Spleen (tissue), 11 donors: ENCODE measurements around the gene PRMT2. TPM values are rescaled to one million over a fixed set of nuclear protein-coding genes. Genes with fewer than 3 reads are reported as not detected.

Experiments
- DNase-seq: peaks from one replicate; pipeline ENCODE4 v3.0.0-alpha.2; 2020
- H3K27ac ChIP-seq, 8 donors: fragments of 200-600 bp; sonication (generic) in 7 of 8; 1 replicate in 4 of 8; 2 replicates in 4 of 8; pipeline versions ENCODE4 v1.5.0 to v1.8.0; 2016 to 2021; ENCODE audit warnings: inconsistent platforms in 4 of 8, mild to moderate bottlenecking in 4 of 8, moderate library complexity in 1 of 8
- H3K27me3 ChIP-seq, 7 donors: fragments of 200-600 bp; sonication (generic) in 6 of 7; replicated peaks in 1 of 7; 1 replicate in 4 of 7; 2 replicates in 3 of 7; pipeline versions ENCODE4 v1.5.0 to v1.8.0; 2016 to 2021; ENCODE audit warnings: inconsistent platforms in 3 of 7, mild to moderate bottlenecking in 1 of 7
- H3K36me3 ChIP-seq, 6 donors: fragments of 200-600 bp; sonication (generic) in 5 of 6; 1 replicate in 4 of 6; 2 replicates in 2 of 6; pipeline versions ENCODE4 v1.5.0 to v1.8.0; 2016 to 2021; ENCODE audit warnings: inconsistent platforms in 2 of 6
- H3K4me1 ChIP-seq, 6 donors: fragments of 200-600 bp; sonication (generic) in 5 of 6; 1 replicate in 3 of 6; 2 replicates in 3 of 6; pipeline versions ENCODE4 v1.5.0 to v1.8.0; 2016 to 2021; ENCODE audit warnings: inconsistent platforms in 3 of 6
- H3K4me3 ChIP-seq, 8 donors: fragments of 200-600 bp; sonication (generic) in 7 of 8; 1 replicate in 4 of 8; 2 replicates in 4 of 8; pipeline versions ENCODE4 v1.5.0 to v1.8.0; 2016 to 2021; ENCODE audit warnings: inconsistent platforms in 4 of 8, mild to moderate bottlenecking in 4 of 8, moderate library complexity in 2 of 8
- H3K9me3 ChIP-seq, 8 donors: fragments of 200-600 bp; sonication (generic) in 7 of 8; 1 replicate in 4 of 8; 2 replicates in 4 of 8; pipeline versions ENCODE4 v1.5.0 to v1.8.0; 2016 to 2021; ENCODE audit warnings: inconsistent platforms in 4 of 8
- CTCF ChIP-seq, 11 experiments: fragments of 200-600 bp in 7 of 11; fragments of 450-650 bp in 4 of 11; sonication (generic) in 4 of 11; IDR thresholded peaks in 8 of 11; conservative IDR thresholded peaks in 3 of 11; 1 replicate in 7 of 11; 2 replicates in 4 of 11; pipeline versions ENCODE4 v1.4.0 to v1.8.0; 2016 to 2021; ENCODE audit warnings: antibody characterized with exemption in 11 of 11, inconsistent platforms in 4 of 11, mild to moderate bottlenecking in 1 of 11
- POLR2A ChIP-seq, 3 donors: fragments of 450-650 bp; IDR thresholded peaks; one replicate each; pipeline ENCODE4 v1.5.1; 2017; ENCODE audit warnings: antibody characterized with exemption in 3 of 3, mild to moderate bottlenecking in 1 of 3
- POLR2AphosphoS5 ChIP-seq, 3 donors: sonication (generic); formaldehyde crosslinking; IDR thresholded peaks; one replicate each; pipeline ENCODE4 v1.5.1; 2017; ENCODE audit warnings: antibody characterized with exemption in 3 of 3
- WGBS, 5 donors: extraction: QIAGEN DNeasy Blood & Tissue Kit in 3 of 5; methylation state at CpG; one replicate each; pipeline versions ENCODE4 v1.1.5 to v1.1.7; 2013 to 2018; 5-methylcytosine and 5-hydroxymethylcytosine counted together
- intact Hi-C: fragments of 100-400 bp; cut with DNase I; formaldehyde crosslinking; loops from one replicate; pipeline ENCODE4 v1.15.0; 2023; ENCODE audit warnings: low total_unique reads
- polyA plus RNA-seq, 3 donors: library from polyadenylated mRNA; stranded (reverse); fragments of 200-250 nt; gene quantifications; one replicate each; pipeline ENCODE4 v1.2.1, GENCODE V29; 2013
- total RNA-seq, 7 donors: library from RNA; depleted of rRNA in 3 of 7; stranded (reverse); fragments of >200 nt in 3 of 7; fragmentation: NEBNext Ultra II Directional in 4 of 7; extraction: Animal tissue kit (Norgen Biotek cat#: 25700) in 4 of 7; gene quantifications; one replicate each; pipeline versions ENCODE4 v1.1.0 to v1.2.1, GENCODE V29; 2016 to 2021
- donor health status: healthy with polysubstance abuse.
- donor health status: DM: no; HTN: no; CAD: no; lungs with moderate emphysema.
- donor health status: DM: no; HTN: no; CAD: no.
- donor health status: Bipolar disorder and iron deficiency.
- donor health status: healthy.
- donor health status: DM: no; HTN: no; CAD: no.
- donor health status: DM: yes; HTN: yes; CAD: no.

PRMT2 gene
- total and polyA plus RNA-seq, 10 donors = 57.8 to 129 (median 103) TPM

- H3K36me3 ChIP-seq = no peaks in the 10 kb centered on the region
- H3K27me3 ChIP-seq = no peaks in the 10 kb centered on the region
- WGBS, 5 donors = 70 to 82% (median 75%) methylated on average over 5 to 9 of the region's 9 CpGs
- no peak for DNase-seq
- H3K4me1 ChIP-seq = peaks cover 0 to 36% (median 17%) of the 10 kb centered on the region in 6 donors
- TF ChIP-seq POLR2AphosphoS5 (IDR thresholded peaks at IDR 0.05) = no peak
- TF ChIP-seq CTCF (IDR thresholded peaks at IDR 0.05 in 8 of 11, conservative IDR thresholded peaks at IDR 0.05 in 3 of 11) = no peak
- TF ChIP-seq POLR2A (IDR thresholded peaks at IDR 0.05) = no peak
- intact Hi-C loops = no loop called here
- no peak overlapping the region for H3K4me3 ChIP-seq
- H3K9me3 ChIP-seq = no peaks in the 10 kb centered on the region
- H3K27ac ChIP-seq = no peak overlapping the region
Measured at GRCh38 chr21:46600978-46601377, 34.5 kb upstream of the PRMT2 start.

GRCh38 chr21:46603228-46603627 is 32.2 kb upstream of the PRMT2 start:
- intact Hi-C loops = no loop called here
- Histone ChIP-seq H3K4me3 (no peak overlapping the region), H3K4me1 (peaks cover 4 to 46% (median 27%) of the 10 kb centered on the region in 6 donors), H3K9me3 (no peaks in the 10 kb centered on the region), H3K27me3 (no peaks in the 10 kb centered on the region), H3K27ac (no peak overlapping the region), H3K36me3 (no peaks in the 10 kb centered on the region)
- whole genome bisulfite sequencing, 5 donors = 59 to 80% (median 63%) methylated on average over 8 to 9 of the region's 9 CpGs
- TF ChIP-seq CTCF (IDR thresholded peaks at IDR 0.05 in 8 of 11, conservative IDR thresholded peaks at IDR 0.05 in 3 of 11) (no peak), POLR2A (IDR thresholded peaks at IDR 0.05) (no peak), POLR2AphosphoS5 (IDR thresholded peaks at IDR 0.05) (no peak)
- DNase-seq = no peak

- Histone ChIP-seq H3K36me3 (no peaks in the 10 kb centered on the region), H3K27ac (peak overlapping the region in 3 of 8 donors; percentile 64 to 80 (median 66)), H3K4me1 (peaks cover 4 to 34% (median 19%) of the 10 kb centered on the region in 6 donors), H3K9me3 (no peaks in the 10 kb centered on the region), H3K27me3 (no peaks in the 10 kb centered on the region), H3K4me3 (no peak overlapping the region)
- TF ChIP-seq POLR2AphosphoS5 (IDR thresholded peaks at IDR 0.05) = no peak
- no peak for TF ChIP-seq CTCF (IDR thresholded peaks at IDR 0.05 in 8 of 11, conservative IDR thresholded peaks at IDR 0.05 in 3 of 11)
- 70 to 84% (median 80%) methylated on average over 9 of the region's 9 CpGs for WGBS, 5 donors
- DNase-seq = no peak
- intact Hi-C loops = no loop called here
Measured at GRCh38 chr21:46604329-46604974, 31.0 kb upstream of the PRMT2 start.

- Histone ChIP-seq H3K27ac (peak within 1 kb of the TSS in 7 of 8 donors; percentile 37 to 80 (median 64)), H3K4me3 (peak within 1 kb of the TSS in 1 of 8 donors; percentile 26), H3K9me3 (peaks cover 0 to 5% (median under 1%) of the 10 kb centered on the region in 8 donors), H3K27me3 (peaks cover 0 to 4% (median 0%) of the 10 kb centered on the region in 7 donors), H3K36me3 (no peaks in the 10 kb centered on the region), H3K4me1 (peaks cover 4 to 27% (median 18%) of the 10 kb centered on the region in 6 donors)
- WGBS, 5 donors = 57 to 74% (median 65%) methylated on average over 13 to 15 of the region's 15 CpGs
- DNase-seq = no peak
- intact Hi-C loops = no loop called here
- TF ChIP-seq POLR2AphosphoS5 (IDR thresholded peaks at IDR 0.05) (peak in 2 of 3 donors; percentile 10 to 24), CTCF (IDR thresholded peaks at IDR 0.05 in 8 of 11, conservative IDR thresholded peaks at IDR 0.05 in 3 of 11) (no peak), POLR2A (IDR thresholded peaks at IDR 0.05) (no peak)
Measured at GRCh38 chr21:46604975-46605766, 30.3 kb upstream of the PRMT2 start, which contains the start of gene S100B. Gene S100B, minus strand, starts transcription at chr21:46605082. Its CDS starts 2,667 bp downstream, at chr21:46602415.
